Raji (cell line): ENCODE data around the gene RANGAP1.

Source experiments
- POLR2A ChIP-seq: IDR thresholded peaks from 2 replicates; pipeline ENCODE4 v1.6.1; 2011; ENCODE audit warnings: low read depth, low read length, control low read depth; ENCODE audit not compliant: insufficient read depth

The RANGAP1 gene

GRCh38 chr22:41249442-41249841 lies 36.5 kb downstream of the RANGAP1 start:
- no peak for TF ChIP-seq POLR2A

GRCh38 chr22:41248758-41249157 lies 37.2 kb downstream of the RANGAP1 start:
- no peak for TF ChIP-seq POLR2A

- TF ChIP-seq POLR2A, result no peak
Measured at GRCh38 chr22:41248314-41248713, 37.7 kb downstream of the RANGAP1 start.

- no peak for TF ChIP-seq POLR2A
Measured at GRCh38 chr22:41247703-41248102, 38.3 kb downstream of the RANGAP1 start.

- no peak for TF ChIP-seq POLR2A
Measured at GRCh38 chr22:41245917-41246499, 40.0 kb downstream of the RANGAP1 start.

GRCh38 chr22:41243361-41243760 lies 42.6 kb downstream of the RANGAP1 start:
- no peak for TF ChIP-seq POLR2A

- no peak for TF ChIP-seq POLR2A
Measured at GRCh38 chr22:41242396-41243117, 43.4 kb downstream of the RANGAP1 start.

GRCh38 chr22:41241133-41241676 lies 44.8 kb downstream of the RANGAP1 start:
- TF ChIP-seq POLR2A, result no peak

GRCh38 chr22:41240377-41241132 lies 45.4 kb downstream of the RANGAP1 start, which contains the start of gene CHADL:
Gene CHADL, minus strand, starts transcription at chr22:41240931. Its CDS starts 50 bp downstream, at chr22:41240881.
- no peak for TF ChIP-seq POLR2A

GRCh38 chr22:41239443-41240128 lies 46.4 kb downstream of the RANGAP1 start:
- no peak for TF ChIP-seq POLR2A

- no peak for TF ChIP-seq POLR2A
Measured at GRCh38 chr22:41238570-41239442, 47.2 kb downstream of the RANGAP1 start.

GRCh38 chr22:41237707-41238569 lies 48.0 kb downstream of the RANGAP1 start:
- TF ChIP-seq POLR2A, result no peak

- no peak for TF ChIP-seq POLR2A
Measured at GRCh38 chr22:41237036-41237706, 48.8 kb downstream of the RANGAP1 start.
